Pancreas (tissue), 10 donors: ENCODE results near the gene MPO. TPM values are rescaled to one million over a fixed set of nuclear protein-coding genes. Genes with fewer than 3 reads are reported as not detected.

ENCODE experiments used
- ATAC-seq, 4 donors: fragments of 200-7000 bp; cut with Tn5 transposase; one replicate each; pipeline versions ENCODE4 v1.8.0 to v1.9.1; 2020; ENCODE audit warnings: mild to moderate bottlenecking in 4 of 4, moderate library complexity in 4 of 4
- DNase-seq, 6 donors: peaks; one replicate each; pipeline ENCODE4 v3.0.0-alpha.2; 2020
- FAIRE-seq: peaks from 2 replicates; lab custom pipeline; 2012; peaks lifted over from hg19 to GRCh38; lab: Jason Lieb, UNC
- H3K27ac ChIP-seq, 4 donors: fragments of 200-600 bp; sonication (generic); 1 replicate in 3 of 4; 2 replicates in 1 of 4; pipeline versions ENCODE4 v1.5.0 to v1.8.0; 2020
- H3K27me3 ChIP-seq, 4 donors: fragments of 200-600 bp; one replicate each; pipeline ENCODE4 v1.8.0; 2021
- H3K36me3 ChIP-seq, 3 donors: fragments of 200-600 bp; sonication (generic) in 1 of 3; one replicate each; pipeline versions ENCODE4 v1.5.0 to v1.8.0; 2020 to 2021
- H3K4me1 ChIP-seq, 3 donors: fragments of 200-600 bp; one replicate each; pipeline ENCODE4 v1.8.0; 2021
- H3K4me3 ChIP-seq, 4 donors: fragments of 200-600 bp; sonication (generic) in 2 of 4; one replicate each; pipeline versions ENCODE4 v1.5.0 to v1.8.0; 2020 to 2021
- H3K9me3 ChIP-seq, 4 donors: fragments of 200-600 bp; one replicate each; pipeline ENCODE4 v1.8.0; 2021
- CTCF ChIP-seq, 4 donors: fragments of 200-600 bp; sonication (generic) in 3 of 4; IDR thresholded peaks; one replicate each; pipeline versions ENCODE4 v1.5.0 to v1.8.0; 2021; ENCODE audit warnings: antibody characterized with exemption in 4 of 4
- WGBS, 2 donors: extraction: QIAGEN DNeasy Blood & Tissue Kit; methylation state at CpG; one replicate each; pipeline ENCODE4 v1.1.7; 2013; 5-methylcytosine and 5-hydroxymethylcytosine counted together
- intact Hi-C, 3 donors: fragments of 100-400 bp; cut with DNase I; formaldehyde crosslinking; loops; one replicate each; pipeline versions ENCODE4 v1.11.1 to v1.14.2; 2022
- polyA plus RNA-seq, 2 donors: library from polyadenylated mRNA; stranded (reverse); fragments of 200-250 nt; gene quantifications; one replicate each; pipeline ENCODE4 v1.2.3, GENCODE V29; 2013
- total RNA-seq, 6 donors: library from RNA; stranded (reverse); fragmentation: NEBNext Ultra II Directional in 4 of 6; extraction: Animal tissue kit (Norgen Biotek cat#: 25700) in 4 of 6; gene quantifications; one replicate each; pipeline versions ENCODE4 v1.2.1 to v1.2.4, GENCODE V29; 2021 to 2023
- donor health status: healthy with polysubstance abuse.
- donor health status: DM: no; HTN: no; CAD: no; lungs with moderate emphysema.
- donor health status: DM: no; HTN: no; CAD: no.
- donor health status: control.
- donor health status: control.
- donor health status: Bipolar disorder and iron deficiency.
- donor health status: DM: yes; HTN: yes; CAD: no.
- donor health status: DM: no; HTN: no; CAD: no.
- donor health status: DM: no; HTN: no; CAD: no.
- donor health status: DM: yes; HTN: yes; CAD: no.

The MPO gene
- total and polyA plus RNA-seq, 8 donors, result 0.03 to 0.28 (median 0.09) TPM; not detected in 1

- H3K4me3 ChIP-seq, result no peak overlapping the region
- no peak for ATAC-seq
- no peak for FAIRE-seq
- no peak for DNase-seq
- 86 to 89% methylated on average over 4 of the region's 4 CpGs for WGBS, 2 donors
- intact Hi-C loops, result no loop called here
- no peak for TF ChIP-seq CTCF (IDR thresholded peaks at IDR 0.05)
- no peaks in the 10 kb centered on the region for H3K9me3 ChIP-seq
- no peaks in the 10 kb centered on the region for H3K4me1 ChIP-seq
- no peaks in the 10 kb centered on the region for H3K36me3 ChIP-seq
- H3K27me3 ChIP-seq, result no peaks in the 10 kb centered on the region
- H3K27ac ChIP-seq, result no peak overlapping the region
These were observed 50.9 kb downstream of the MPO start for GRCh38 chr17:58229881-58230280.

GRCh38 chr17:58229384-58229783 lies 51.4 kb downstream of the MPO start:
- no peaks in the 10 kb centered on the region for H3K27me3 ChIP-seq
- intact Hi-C loops, result no loop called here
- no peak overlapping the region for H3K4me3 ChIP-seq
- H3K36me3 ChIP-seq, result no peaks in the 10 kb centered on the region
- FAIRE-seq (no peak), DNase-seq (no peak), ATAC-seq (no peak)
- no peaks in the 10 kb centered on the region for H3K9me3 ChIP-seq
- no peaks in the 10 kb centered on the region for H3K4me1 ChIP-seq
- 68 to 70% methylated on average over 1 of the region's 1 CpG for WGBS, 2 donors
- no peak for TF ChIP-seq CTCF (IDR thresholded peaks at IDR 0.05)
- H3K27ac ChIP-seq, result no peak overlapping the region

- 30 to 34% methylated on average over 3 of the region's 3 CpGs for WGBS, 2 donors
- Histone ChIP-seq H3K27ac (no peak overlapping the region), H3K9me3 (no peaks in the 10 kb centered on the region), H3K4me3 (no peak overlapping the region), H3K27me3 (no peaks in the 10 kb centered on the region), H3K4me1 (no peaks in the 10 kb centered on the region), H3K36me3 (no peaks in the 10 kb centered on the region)
- intact Hi-C loops, result no loop called here
- TF ChIP-seq CTCF (IDR thresholded peaks at IDR 0.05), result no peak
- no peak for FAIRE-seq
- ATAC-seq, result no peak
- DNase-seq, result no peak
These were observed 52.1 kb downstream of the MPO start for GRCh38 chr17:58228679-58229078.

GRCh38 chr17:58227733-58228132 lies 53.0 kb downstream of the MPO start:
- Histone ChIP-seq H3K4me1 (no peaks in the 10 kb centered on the region), H3K27me3 (no peaks in the 10 kb centered on the region), H3K9me3 (no peaks in the 10 kb centered on the region), H3K4me3 (no peak overlapping the region), H3K27ac (no peak overlapping the region), H3K36me3 (no peaks in the 10 kb centered on the region)
- DNase-seq, result no peak
- ATAC-seq, result no peak
- 64 to 72% methylated on average over 3 of the region's 3 CpGs for WGBS, 2 donors
- intact Hi-C loops, result no loop called here
- FAIRE-seq, result no peak
- TF ChIP-seq CTCF (IDR thresholded peaks at IDR 0.05), result no peak

- no peak overlapping the region for H3K4me3 ChIP-seq
- ATAC-seq (no peak), DNase-seq (no peak), FAIRE-seq (no peak)
- WGBS, 2 donors, result 44 to 46% methylated on average over 1 of the region's 1 CpG
- H3K9me3 ChIP-seq, result no peaks in the 10 kb centered on the region
- no peaks in the 10 kb centered on the region for H3K36me3 ChIP-seq
- peaks cover 0 to 6% (median 5%) of the 10 kb centered on the region in 3 donors for H3K4me1 ChIP-seq
- H3K27ac ChIP-seq, result no peak overlapping the region
- TF ChIP-seq CTCF (IDR thresholded peaks at IDR 0.05), result no peak
- intact Hi-C loops, result no loop called here
- no peaks in the 10 kb centered on the region for H3K27me3 ChIP-seq
These were observed 56.4 kb downstream of the MPO start for GRCh38 chr17:58224315-58224714.

Other genes starting within 250 kb of the MPO start
- gene DYNLL2, start 197.5 kb downstream of the MPO start, total RNA-seq, result 10 to 100 TPM; 10.7 to 17.9 (median 12.5) TPM
- gene DYNLL2, start 197.5 kb downstream of the MPO start, polyA plus RNA-seq, result 10 to 100 TPM; 13.8 to 20.5 TPM
- not detected for gene OR4D1, start 132.6 kb downstream of the MPO start, total RNA-seq
- gene OR4D1, start 132.6 kb downstream of the MPO start, polyA plus RNA-seq, result not detected
- not detected for gene OR4D2, start 114.0 kb downstream of the MPO start, total RNA-seq
- gene OR4D2, start 114.0 kb downstream of the MPO start, polyA plus RNA-seq, result not detected
- gene EPX, start 88.2 kb downstream of the MPO start, total RNA-seq, result not detected
- not detected for gene EPX, start 88.2 kb downstream of the MPO start, polyA plus RNA-seq
- gene MKS1, start 61.7 kb downstream of the MPO start, total RNA-seq, result 10 to 100 TPM in 2 of 6 donors, 1 to 10 TPM in 4; 5.8 to 16.0 (median 7.3) TPM
- gene MKS1, start 61.7 kb downstream of the MPO start, polyA plus RNA-seq, result 10 to 100 TPM; 12.7 to 16.1 TPM
- gene LPO, start 42.4 kb downstream of the MPO start, total RNA-seq, result not detected
- under 1 TPM; 0.08 to 0.23 TPM for gene LPO, start 42.4 kb downstream of the MPO start, polyA plus RNA-seq
- 10 to 100 TPM in 4 of 6 donors, 1 to 10 TPM in 2; 7.0 to 19.6 (median 12.9) TPM for gene TSPOAP1, start 47.9 kb upstream of the MPO start, total RNA-seq
- gene TSPOAP1, start 47.9 kb upstream of the MPO start, polyA plus RNA-seq, result 10 to 100 TPM; 56.7 to 90.2 TPM
- 10 to 100 TPM; 14.1 to 43.7 (median 26.5) TPM for gene SUPT4H1, start 71.3 kb upstream of the MPO start, total RNA-seq
- 10 to 100 TPM; 23.3 to 42.3 TPM for gene SUPT4H1, start 71.3 kb upstream of the MPO start, polyA plus RNA-seq
- gene RNF43, start 136.6 kb upstream of the MPO start, total RNA-seq, result 10 to 100 TPM in 2 of 6 donors, 1 to 10 TPM in 4; 4.5 to 12.5 (median 6.2) TPM
- gene RNF43, start 136.6 kb upstream of the MPO start, polyA plus RNA-seq, result 1 to 10 TPM; 5.9 to 6.2 TPM
- gene HSF5, start 207.5 kb upstream of the MPO start, total RNA-seq, result under 1 TPM in 1 of 6 donors, not detected in 5; 0.04 TPM
- gene HSF5, start 207.5 kb upstream of the MPO start, polyA plus RNA-seq, result not detected
- gene MTMR4, start 233.7 kb upstream of the MPO start, total RNA-seq, result 10 to 100 TPM in 5 of 6 donors, 1 to 10 TPM in 1; 8.1 to 19.9 (median 14.5) TPM
- 10 to 100 TPM; 13.8 to 16.3 TPM for gene MTMR4, start 233.7 kb upstream of the MPO start, polyA plus RNA-seq